ENCODE results near the gene PIGB. TPM values are rescaled to one million over a fixed set of nuclear protein-coding genes. Genes with fewer than 3 reads are reported as not detected.

The PIGB gene
- total and polyA plus RNA-seq, 2 of the 13 experiments (the other 11 are each of a cell fraction or from before 2014, with no cell fraction given): 14.5 to 19.1 TPM

DNA sequence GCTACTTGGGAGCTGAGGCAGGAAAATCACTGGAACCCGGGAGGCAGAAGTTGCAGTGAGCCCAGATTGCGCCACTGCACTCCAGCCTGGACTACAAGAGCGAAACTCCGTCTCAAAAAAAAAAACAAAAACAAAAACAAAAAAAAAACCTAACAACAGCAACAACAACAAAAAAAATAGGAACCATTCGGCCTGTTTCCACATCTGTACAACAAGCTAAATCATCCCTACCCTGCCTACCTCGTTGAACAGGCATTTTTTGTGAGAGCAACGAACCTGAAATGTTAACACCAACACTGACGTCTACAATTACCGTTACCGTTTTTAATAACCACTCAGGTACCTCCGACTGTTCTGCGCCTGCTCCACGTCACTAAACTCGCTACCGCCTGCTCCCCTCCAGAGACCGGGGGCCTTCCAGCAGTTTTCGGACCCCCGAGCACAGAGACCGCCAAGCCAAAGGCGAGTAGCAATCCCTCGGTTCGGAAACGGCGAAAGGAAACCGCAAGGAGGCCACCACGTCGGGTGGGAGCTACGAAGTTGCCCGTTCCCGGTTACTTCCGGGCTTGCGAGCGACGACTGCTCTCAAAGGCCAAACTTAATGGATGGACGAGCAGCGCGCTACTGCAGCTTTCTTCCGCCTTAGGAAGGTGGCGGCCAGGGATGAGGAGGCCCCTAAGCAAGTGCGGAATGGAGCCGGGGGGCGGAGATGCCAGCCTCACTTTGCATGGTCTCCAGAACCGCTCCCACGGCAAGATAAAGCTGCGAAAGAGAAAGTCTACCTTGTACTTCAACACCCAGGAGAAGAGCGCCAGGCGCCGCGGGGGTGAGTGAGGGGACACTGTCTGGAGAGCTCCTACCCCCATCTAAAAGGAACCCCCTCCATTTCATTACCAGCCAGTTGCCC, at the start of gene PIGB, which contains the start of gene PIGBOS1 (continued):
- no peak for TF ChIP-seq SRSF9 (IDR thresholded peaks at IDR 0.05; ENCODE audit: borderline replicate concordance, insufficient read depth, low read depth, low read length, poor library complexity, severe bottlenecking)
- TF ChIP-seq, protein P1, sequence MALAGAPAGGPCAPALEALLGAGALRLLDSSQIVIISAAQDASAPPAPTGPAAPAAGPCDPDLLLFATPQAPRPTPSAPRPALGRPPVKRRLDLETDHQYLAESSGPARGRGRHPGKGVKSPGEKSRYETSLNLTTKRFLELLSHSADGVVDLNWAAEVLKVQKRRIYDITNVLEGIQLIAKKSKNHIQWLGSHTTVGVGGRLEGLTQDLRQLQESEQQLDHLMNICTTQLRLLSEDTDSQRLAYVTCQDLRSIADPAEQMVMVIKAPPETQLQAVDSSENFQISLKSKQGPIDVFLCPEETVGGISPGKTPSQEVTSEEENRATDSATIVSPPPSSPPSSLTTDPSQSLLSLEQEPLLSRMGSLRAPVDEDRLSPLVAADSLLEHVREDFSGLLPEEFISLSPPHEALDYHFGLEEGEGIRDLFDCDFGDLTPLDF (CRISPR knock-in tag; IDR thresholded peaks at IDR 0.05): no peak; the same call in none of the 2 replicates
- peak; percentile 82; the same call in 1 of the 2 replicates for TF ChIP-seq ZFP1 (CRISPR knock-in tag; IDR thresholded peaks at IDR 0.05)
- peak; percentile 83; the same call in 1 of the 2 replicates for TF ChIP-seq ZNF20 (CRISPR knock-in tag; IDR thresholded peaks at IDR 0.05)
- 0 out of 2 replicates have a peak, but pooled peaks have one; percentile 44 for TF ChIP-seq ZNF761 (CRISPR knock-in tag; conservative IDR thresholded peaks at IDR 0.05)
- TF ChIP-seq ZBTB42 (CRISPR knock-in tag; IDR thresholded peaks at IDR 0.05): peak; percentile 52; the same call in 1 of the 2 replicates
- no peak for TF ChIP-seq HMGA1 (CRISPR knock-in tag; conservative IDR thresholded peaks at IDR 0.05)
- TF ChIP-seq, protein P2, sequence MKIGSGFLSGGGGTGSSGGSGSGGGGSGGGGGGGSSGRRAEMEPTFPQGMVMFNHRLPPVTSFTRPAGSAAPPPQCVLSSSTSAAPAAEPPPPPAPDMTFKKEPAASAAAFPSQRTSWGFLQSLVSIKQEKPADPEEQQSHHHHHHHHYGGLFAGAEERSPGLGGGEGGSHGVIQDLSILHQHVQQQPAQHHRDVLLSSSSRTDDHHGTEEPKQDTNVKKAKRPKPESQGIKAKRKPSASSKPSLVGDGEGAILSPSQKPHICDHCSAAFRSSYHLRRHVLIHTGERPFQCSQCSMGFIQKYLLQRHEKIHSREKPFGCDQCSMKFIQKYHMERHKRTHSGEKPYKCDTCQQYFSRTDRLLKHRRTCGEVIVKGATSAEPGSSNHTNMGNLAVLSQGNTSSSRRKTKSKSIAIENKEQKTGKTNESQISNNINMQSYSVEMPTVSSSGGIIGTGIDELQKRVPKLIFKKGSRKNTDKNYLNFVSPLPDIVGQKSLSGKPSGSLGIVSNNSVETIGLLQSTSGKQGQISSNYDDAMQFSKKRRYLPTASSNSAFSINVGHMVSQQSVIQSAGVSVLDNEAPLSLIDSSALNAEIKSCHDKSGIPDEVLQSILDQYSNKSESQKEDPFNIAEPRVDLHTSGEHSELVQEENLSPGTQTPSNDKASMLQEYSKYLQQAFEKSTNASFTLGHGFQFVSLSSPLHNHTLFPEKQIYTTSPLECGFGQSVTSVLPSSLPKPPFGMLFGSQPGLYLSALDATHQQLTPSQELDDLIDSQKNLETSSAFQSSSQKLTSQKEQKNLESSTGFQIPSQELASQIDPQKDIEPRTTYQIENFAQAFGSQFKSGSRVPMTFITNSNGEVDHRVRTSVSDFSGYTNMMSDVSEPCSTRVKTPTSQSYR (CRISPR knock-in tag; IDR thresholded peaks at IDR 0.05; ENCODE audit: borderline replicate concordance): no peak
- TF ChIP-seq ZNF557 (CRISPR knock-in tag; IDR thresholded peaks at IDR 0.05): no peak
- TF ChIP-seq PHF8 (CRISPR knock-in tag; IDR thresholded peaks at IDR 0.05): peak; percentile 92
- peak; percentile 81; the same call in 1 of the 2 replicates for TF ChIP-seq ZNF614 (CRISPR knock-in tag; IDR thresholded peaks at IDR 0.05; ENCODE audit: borderline replicate concordance)
- TF ChIP-seq MTA1 (CRISPR knock-in tag; IDR thresholded peaks at IDR 0.05; ENCODE audit: borderline replicate concordance): peak; percentile 83; the same call in 1 of the 2 replicates
- peak; percentile 92; the same call in 1 of the 2 replicates for TF ChIP-seq THAP9 (CRISPR knock-in tag; IDR thresholded peaks at IDR 0.05; ENCODE audit: borderline replicate concordance)
- no peak for TF ChIP-seq KLF9 (CRISPR knock-in tag; IDR thresholded peaks at IDR 0.05; ENCODE audit: low read depth)
- TF ChIP-seq, protein P3, sequence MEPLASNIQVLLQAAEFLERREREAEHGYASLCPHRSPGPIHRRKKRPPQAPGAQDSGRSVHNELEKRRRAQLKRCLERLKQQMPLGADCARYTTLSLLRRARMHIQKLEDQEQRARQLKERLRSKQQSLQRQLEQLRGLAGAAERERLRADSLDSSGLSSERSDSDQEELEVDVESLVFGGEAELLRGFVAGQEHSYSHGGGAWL (CRISPR knock-in tag; IDR thresholded peaks at IDR 0.05): peak; percentile 84; the same call in 1 of the 2 replicates
- TF ChIP-seq, protein P4, sequence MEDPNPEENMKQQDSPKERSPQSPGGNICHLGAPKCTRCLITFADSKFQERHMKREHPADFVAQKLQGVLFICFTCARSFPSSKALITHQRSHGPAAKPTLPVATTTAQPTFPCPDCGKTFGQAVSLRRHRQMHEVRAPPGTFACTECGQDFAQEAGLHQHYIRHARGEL (CRISPR knock-in tag; IDR thresholded peaks at IDR 0.05): 0 out of 2 replicates have a peak, but pooled peaks have one; percentile 36
- no peak; the same call in 1 of the 2 replicates for TF ChIP-seq RARA (CRISPR knock-in tag; IDR thresholded peaks at IDR 0.05)
- peak; percentile 92 for TF ChIP-seq HOXA3 (CRISPR knock-in tag; IDR thresholded peaks at IDR 0.05)

Measured in HepG2 (cell line).